Measurements from ENCODE around the gene CCDC15.
A peak's percentile ranks its signal among the peaks of the same experiment; 100 is the strongest.
"Not testable (repeated sequence)": the region's sequence is repeated elsewhere in the genome, so short reads cannot be mapped to it uniquely, and the experiment has no call there.

CCDC15 gene

GRCh38 chr11:124943741-124944140 is 10.3 kb upstream of the CCDC15 start:
- Histone ChIP-seq H3K36me3 (ENCODE audit: control insufficient read depth, low read depth, low read length) (no peaks in the 10 kb centered on the region), H3K27me3 (ENCODE audit: control insufficient read depth, insufficient read depth, low read length) (no peaks in the 10 kb centered on the region), H3K4me3 (ENCODE audit: low read length) (no peak overlapping the region), H3K4me1 (ENCODE audit: control insufficient read depth, low read depth, low read length) (no peaks in the 10 kb centered on the region), H3K9ac (ENCODE audit: low read length) (no peak overlapping the region), H3K27ac (ENCODE audit: low read length) (no peak overlapping the region), H3K9me3 (ENCODE audit: control insufficient read depth, low read depth, low read length) (no peaks in the 10 kb centered on the region)

- H3K36me3 ChIP-seq (ENCODE audit: control insufficient read depth, low read depth, low read length), result no peaks in the 10 kb centered on the region
- no peak overlapping the region for H3K9ac ChIP-seq (ENCODE audit: low read length)
- no peaks in the 10 kb centered on the region for H3K27me3 ChIP-seq (ENCODE audit: control insufficient read depth, insufficient read depth, low read length)
- no peak overlapping the region for H3K4me3 ChIP-seq (ENCODE audit: low read length)
- H3K4me1 ChIP-seq (ENCODE audit: control insufficient read depth, low read depth, low read length), result no peaks in the 10 kb centered on the region
- no peaks in the 10 kb centered on the region for H3K9me3 ChIP-seq (ENCODE audit: control insufficient read depth, low read depth, low read length)
- H3K27ac ChIP-seq (ENCODE audit: low read length), result no peak overlapping the region
Observed at GRCh38 chr11:124944565-124944964, 9.4 kb upstream of the CCDC15 start.

- H3K9me3 ChIP-seq (ENCODE audit: control insufficient read depth, low read depth, low read length), result no peaks in the 10 kb centered on the region
- no peaks in the 10 kb centered on the region for H3K4me1 ChIP-seq (ENCODE audit: control insufficient read depth, low read depth, low read length)
- no peaks in the 10 kb centered on the region for H3K27me3 ChIP-seq (ENCODE audit: control insufficient read depth, insufficient read depth, low read length)
- H3K4me3 ChIP-seq (ENCODE audit: low read length), result no peak overlapping the region
- no peak overlapping the region for H3K27ac ChIP-seq (ENCODE audit: low read length)
- no peak overlapping the region for H3K9ac ChIP-seq (ENCODE audit: low read length)
- H3K36me3 ChIP-seq (ENCODE audit: control insufficient read depth, low read depth, low read length), result no peaks in the 10 kb centered on the region
Observed at GRCh38 chr11:124945826-124946225, 8.2 kb upstream of the CCDC15 start.

GRCh38 chr11:124946735-124947141 is 7.3 kb upstream of the CCDC15 start:
- Histone ChIP-seq H3K9ac (ENCODE audit: low read length) (no peak overlapping the region), H3K4me3 (ENCODE audit: low read length) (no peak overlapping the region), H3K9me3 (ENCODE audit: control insufficient read depth, low read depth, low read length) (no peaks in the 10 kb centered on the region), H3K36me3 (ENCODE audit: control insufficient read depth, low read depth, low read length) (no peaks in the 10 kb centered on the region), H3K4me1 (ENCODE audit: control insufficient read depth, low read depth, low read length) (no peaks in the 10 kb centered on the region), H3K27me3 (ENCODE audit: control insufficient read depth, insufficient read depth, low read length) (peaks cover under 1% of the 10 kb centered on the region), H3K27ac (ENCODE audit: low read length) (no peak overlapping the region)

- Histone ChIP-seq H3K4me3 (ENCODE audit: low read length) (no peak overlapping the region), H3K9ac (ENCODE audit: low read length) (no peak overlapping the region), H3K27ac (ENCODE audit: low read length) (no peak overlapping the region), H3K9me3 (ENCODE audit: control insufficient read depth, low read depth, low read length) (no peaks in the 10 kb centered on the region), H3K36me3 (ENCODE audit: control insufficient read depth, low read depth, low read length) (no peaks in the 10 kb centered on the region), H3K4me1 (ENCODE audit: control insufficient read depth, low read depth, low read length) (peaks cover 12% of the 10 kb centered on the region), H3K27me3 (ENCODE audit: control insufficient read depth, insufficient read depth, low read length) (peaks cover 14% of the 10 kb centered on the region)
Observed at GRCh38 chr11:124950601-124951330, 3.2 kb upstream of the CCDC15 start.

GRCh38 chr11:124951341-124951740 is 2.7 kb upstream of the CCDC15 start:
- no peak overlapping the region for H3K4me3 ChIP-seq (ENCODE audit: low read length)
- H3K4me1 ChIP-seq (ENCODE audit: control insufficient read depth, low read depth, low read length), result peaks cover 12% of the 10 kb centered on the region
- no peak overlapping the region for H3K27ac ChIP-seq (ENCODE audit: low read length)
- no peaks in the 10 kb centered on the region for H3K36me3 ChIP-seq (ENCODE audit: control insufficient read depth, low read depth, low read length)
- H3K27me3 ChIP-seq (ENCODE audit: control insufficient read depth, insufficient read depth, low read length), result peaks cover 14% of the 10 kb centered on the region
- H3K9ac ChIP-seq (ENCODE audit: low read length), result no peak overlapping the region
- no peaks in the 10 kb centered on the region for H3K9me3 ChIP-seq (ENCODE audit: control insufficient read depth, low read depth, low read length)

- Histone ChIP-seq H3K9me3 (ENCODE audit: control insufficient read depth, low read depth, low read length) (no peaks in the 10 kb centered on the region), H3K4me1 (ENCODE audit: control insufficient read depth, low read depth, low read length) (peaks cover 12% of the 10 kb centered on the region), H3K9ac (ENCODE audit: low read length) (peak overlapping the region; percentile 31), H3K36me3 (ENCODE audit: control insufficient read depth, low read depth, low read length) (no peaks in the 10 kb centered on the region), H3K27me3 (ENCODE audit: control insufficient read depth, insufficient read depth, low read length) (peaks cover 14% of the 10 kb centered on the region), H3K4me3 (ENCODE audit: low read length) (peak overlapping the region; percentile 71), H3K27ac (ENCODE audit: low read length) (no peak overlapping the region)
Observed at GRCh38 chr11:124954590-124954955, 571 bp downstream of the CCDC15 start.

- peaks cover 14% of the 10 kb centered on the region for H3K27me3 ChIP-seq (ENCODE audit: control insufficient read depth, insufficient read depth, low read length)
- no peaks in the 10 kb centered on the region for H3K9me3 ChIP-seq (ENCODE audit: control insufficient read depth, low read depth, low read length)
- H3K9ac ChIP-seq (ENCODE audit: low read length), result no peak overlapping the region
- peaks cover 12% of the 10 kb centered on the region for H3K4me1 ChIP-seq (ENCODE audit: control insufficient read depth, low read depth, low read length)
- no peaks in the 10 kb centered on the region for H3K36me3 ChIP-seq (ENCODE audit: control insufficient read depth, low read depth, low read length)
- H3K4me3 ChIP-seq (ENCODE audit: low read length), result no peak overlapping the region
- H3K27ac ChIP-seq (ENCODE audit: low read length), result no peak overlapping the region
Observed at GRCh38 chr11:124955035-124955434, 1.0 kb downstream of the CCDC15 start.

GRCh38 chr11:124961972-124962609 is 8.1 kb downstream of the CCDC15 start:
- Histone ChIP-seq H3K4me1 (ENCODE audit: control insufficient read depth, low read depth, low read length) (no peaks in the 10 kb centered on the region), H3K4me3 (ENCODE audit: low read length) (no peak overlapping the region), H3K27ac (ENCODE audit: low read length) (no peak overlapping the region)

GRCh38 chr11:124968197-124968596 is 14.2 kb downstream of the CCDC15 start:
- not testable (repeated sequence) for H3K9ac ChIP-seq (ENCODE audit: low read length); H3K27ac ChIP-seq (ENCODE audit: low read length); H3K9me3 ChIP-seq (ENCODE audit: control insufficient read depth, low read depth, low read length); H3K4me1 ChIP-seq (ENCODE audit: control insufficient read depth, low read depth, low read length); H3K4me3 ChIP-seq (ENCODE audit: low read length); H3K36me3 ChIP-seq (ENCODE audit: control insufficient read depth, low read depth, low read length); H3K27me3 ChIP-seq (ENCODE audit: control insufficient read depth, insufficient read depth, low read length)

More at GRCh38 chr11:124961972-124962609, 8.1 kb downstream of the CCDC15 start:
- Histone ChIP-seq H3K36me3 (ENCODE audit: control insufficient read depth, low read depth, low read length) (no peaks in the 10 kb centered on the region), H3K9ac (ENCODE audit: low read length) (no peak overlapping the region), H3K9me3 (ENCODE audit: control insufficient read depth, low read depth, low read length) (no peaks in the 10 kb centered on the region), H3K27me3 (ENCODE audit: control insufficient read depth, insufficient read depth, low read length) (no peaks in the 10 kb centered on the region)

GRCh38 chr11:124970925-124971324 is 16.9 kb downstream of the CCDC15 start:
- no peaks in the 10 kb centered on the region for H3K27me3 ChIP-seq (ENCODE audit: control insufficient read depth, insufficient read depth, low read length)
- no peaks in the 10 kb centered on the region for H3K9me3 ChIP-seq (ENCODE audit: control insufficient read depth, low read depth, low read length)
- no peak overlapping the region for H3K27ac ChIP-seq (ENCODE audit: low read length)
- no peaks in the 10 kb centered on the region for H3K4me1 ChIP-seq (ENCODE audit: control insufficient read depth, low read depth, low read length)
- no peaks in the 10 kb centered on the region for H3K36me3 ChIP-seq (ENCODE audit: control insufficient read depth, low read depth, low read length)
- no peak overlapping the region for H3K9ac ChIP-seq (ENCODE audit: low read length)
- H3K4me3 ChIP-seq (ENCODE audit: low read length), result no peak overlapping the region

GRCh38 chr11:124971810-124972209 is 17.8 kb downstream of the CCDC15 start:
- Histone ChIP-seq H3K9ac (ENCODE audit: low read length) (no peak overlapping the region), H3K36me3 (ENCODE audit: control insufficient read depth, low read depth, low read length) (no peaks in the 10 kb centered on the region), H3K4me1 (ENCODE audit: control insufficient read depth, low read depth, low read length) (no peaks in the 10 kb centered on the region), H3K27me3 (ENCODE audit: control insufficient read depth, insufficient read depth, low read length) (no peaks in the 10 kb centered on the region), H3K27ac (ENCODE audit: low read length) (no peak overlapping the region), H3K4me3 (ENCODE audit: low read length) (no peak overlapping the region), H3K9me3 (ENCODE audit: control insufficient read depth, low read depth, low read length) (no peaks in the 10 kb centered on the region)

Measured in iPS-18a (cell line).